Fibroblast of mammary gland (primary cell): Measurements from ENCODE around the gene MUC16.

Experiments used
- DNase-seq: peaks from one replicate; pipeline ENCODE4 v3.0.0-alpha.2; 2010; ENCODE audit warnings: low read depth
- H3K4me3 ChIP-seq: 2 replicates; pipeline ENCODE4 v1.5.1; 2011; ENCODE audit warnings: low read depth, mild to moderate bottlenecking, low read length, moderate library complexity; ENCODE audit not compliant: control insufficient read depth
- TF ChIP-seq, protein P1 (sequence below): conservative IDR thresholded peaks from 2 replicates; pipeline ENCODE4 v1.5.1; 2011; ENCODE audit warnings: low read depth, low read length, inconsistent platforms; ENCODE audit not compliant: control insufficient read depth, insufficient read depth

The MUC16 gene

DNA sequence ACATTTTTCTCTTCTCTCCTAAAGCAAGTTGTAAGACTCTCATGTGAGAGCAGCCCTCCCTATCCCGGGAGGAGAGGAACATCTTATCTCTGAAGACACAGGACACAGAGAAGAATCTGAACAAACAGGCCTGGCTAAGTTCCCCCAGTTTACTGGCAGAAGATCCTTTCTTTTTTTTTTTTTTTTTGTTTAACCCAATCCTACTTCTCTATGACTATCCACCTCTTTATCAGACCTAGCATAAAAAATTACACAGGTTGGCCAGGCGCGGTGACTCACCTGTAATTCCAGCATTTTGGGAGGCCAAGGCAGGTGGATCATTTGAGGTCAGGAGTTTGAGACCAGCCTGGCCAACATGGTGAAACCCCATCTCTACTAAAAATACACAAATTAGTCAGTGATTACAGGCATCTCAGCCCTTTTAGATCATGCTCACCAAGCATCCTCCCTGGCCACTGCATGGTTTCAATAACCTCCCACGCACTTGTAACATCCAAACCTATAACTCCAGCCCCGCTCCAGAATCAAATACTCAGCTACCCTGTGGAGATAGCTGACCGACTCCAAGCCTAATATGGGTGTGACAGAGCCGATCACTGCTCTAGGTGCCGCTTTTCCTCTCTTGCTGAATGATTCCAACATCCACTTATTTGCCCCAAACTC lies 27.3 kb upstream of the MUC16 start:
- no peak overlapping the region for H3K4me3 ChIP-seq
- DNase-seq, result no peak

DNA sequence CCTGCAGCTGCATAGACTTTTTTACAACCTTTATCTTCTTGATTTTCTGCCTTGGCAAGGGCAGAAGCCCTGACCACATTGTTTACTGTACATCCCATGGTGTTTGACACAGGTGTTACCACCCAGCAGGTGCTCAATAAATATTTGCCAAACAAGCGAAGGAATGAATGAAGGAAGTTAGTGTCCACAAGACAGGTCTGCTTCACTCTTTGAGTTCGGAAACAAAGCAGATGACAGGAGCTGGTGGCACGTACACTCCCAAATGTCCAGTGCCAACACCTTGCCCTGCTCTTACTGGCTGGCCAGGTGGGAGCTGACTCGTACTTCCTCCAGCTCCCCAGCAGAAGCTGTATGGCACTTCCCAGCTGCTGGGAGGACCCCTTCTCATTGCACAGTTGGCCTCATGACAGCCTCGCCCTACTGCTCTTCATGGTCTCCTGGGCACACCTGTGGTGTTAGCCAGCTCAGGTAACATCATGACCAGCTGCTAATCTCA lies 22.0 kb upstream of the MUC16 start:
- TF ChIP-seq, protein P1, sequence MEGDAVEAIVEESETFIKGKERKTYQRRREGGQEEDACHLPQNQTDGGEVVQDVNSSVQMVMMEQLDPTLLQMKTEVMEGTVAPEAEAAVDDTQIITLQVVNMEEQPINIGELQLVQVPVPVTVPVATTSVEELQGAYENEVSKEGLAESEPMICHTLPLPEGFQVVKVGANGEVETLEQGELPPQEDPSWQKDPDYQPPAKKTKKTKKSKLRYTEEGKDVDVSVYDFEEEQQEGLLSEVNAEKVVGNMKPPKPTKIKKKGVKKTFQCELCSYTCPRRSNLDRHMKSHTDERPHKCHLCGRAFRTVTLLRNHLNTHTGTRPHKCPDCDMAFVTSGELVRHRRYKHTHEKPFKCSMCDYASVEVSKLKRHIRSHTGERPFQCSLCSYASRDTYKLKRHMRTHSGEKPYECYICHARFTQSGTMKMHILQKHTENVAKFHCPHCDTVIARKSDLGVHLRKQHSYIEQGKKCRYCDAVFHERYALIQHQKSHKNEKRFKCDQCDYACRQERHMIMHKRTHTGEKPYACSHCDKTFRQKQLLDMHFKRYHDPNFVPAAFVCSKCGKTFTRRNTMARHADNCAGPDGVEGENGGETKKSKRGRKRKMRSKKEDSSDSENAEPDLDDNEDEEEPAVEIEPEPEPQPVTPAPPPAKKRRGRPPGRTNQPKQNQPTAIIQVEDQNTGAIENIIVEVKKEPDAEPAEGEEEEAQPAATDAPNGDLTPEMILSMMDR, result no peak
- DNase-seq, result no peak

More for the DNA sequence above, 27.3 kb upstream of the MUC16 start:
- TF ChIP-seq, protein P1, result no peak

DNA sequence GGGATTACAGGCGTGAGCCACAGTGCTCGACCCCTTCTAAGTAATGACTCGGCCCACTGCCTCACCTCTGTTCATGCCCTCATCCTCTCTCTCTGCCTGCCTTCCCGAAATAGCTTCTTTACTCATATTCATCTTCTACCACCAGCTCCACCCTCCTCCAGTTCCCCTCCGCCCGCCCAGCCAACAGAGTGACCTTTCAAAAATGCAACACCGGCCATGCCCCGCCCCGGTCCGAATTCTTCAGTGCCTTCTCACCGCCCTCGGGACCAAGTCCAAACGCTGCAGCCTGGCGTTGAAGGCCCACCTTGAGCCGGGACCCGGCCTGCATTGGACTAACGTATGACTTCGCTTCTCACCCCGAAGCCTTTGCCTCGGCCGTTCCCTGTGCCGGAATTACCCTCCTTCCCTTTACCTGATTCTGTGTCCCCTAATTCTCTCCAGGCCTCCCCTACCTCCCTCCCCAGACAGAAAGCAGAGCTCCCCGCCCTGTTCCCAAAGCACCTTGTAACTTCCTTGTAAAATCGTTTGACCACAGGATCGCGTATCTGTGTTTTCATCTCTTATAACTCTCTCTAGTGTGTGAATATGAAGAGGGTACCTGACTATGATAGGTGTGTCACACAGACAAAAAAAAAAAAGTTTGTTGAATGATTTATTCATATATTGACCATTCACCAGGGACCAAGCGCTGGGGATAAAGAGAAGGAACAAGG lies 8.1 kb upstream of the MUC16 start:
- no peak for DNase-seq
- TF ChIP-seq, protein P1, result no peak
- no peak overlapping the region for H3K4me3 ChIP-seq

More for the DNA sequence above, 22.0 kb upstream of the MUC16 start:
- no peak overlapping the region for H3K4me3 ChIP-seq

DNA sequence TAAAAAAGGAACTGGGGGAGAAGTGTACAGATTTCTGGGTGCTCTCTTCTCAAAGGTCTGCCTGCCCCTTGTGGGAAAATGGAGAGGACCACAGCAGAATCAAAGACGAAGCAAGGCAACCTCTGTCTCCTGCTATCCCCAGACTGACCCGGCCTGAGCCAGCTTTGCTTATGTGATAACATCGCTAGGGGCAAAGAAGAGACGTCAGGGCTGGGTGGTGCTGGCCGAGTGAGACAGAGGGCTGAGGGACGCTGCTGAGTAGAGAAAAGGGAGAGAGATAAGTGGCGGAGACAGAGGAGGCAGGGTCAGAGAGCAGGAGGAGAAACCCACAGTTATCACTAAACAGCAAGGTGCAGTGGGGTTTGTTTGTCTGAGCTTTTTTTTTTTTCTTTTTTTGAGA lies 4.6 kb upstream of the MUC16 start:
- TF ChIP-seq, protein P1, result no peak
- DNase-seq, result no peak
- no peak overlapping the region for H3K4me3 ChIP-seq

DNA sequence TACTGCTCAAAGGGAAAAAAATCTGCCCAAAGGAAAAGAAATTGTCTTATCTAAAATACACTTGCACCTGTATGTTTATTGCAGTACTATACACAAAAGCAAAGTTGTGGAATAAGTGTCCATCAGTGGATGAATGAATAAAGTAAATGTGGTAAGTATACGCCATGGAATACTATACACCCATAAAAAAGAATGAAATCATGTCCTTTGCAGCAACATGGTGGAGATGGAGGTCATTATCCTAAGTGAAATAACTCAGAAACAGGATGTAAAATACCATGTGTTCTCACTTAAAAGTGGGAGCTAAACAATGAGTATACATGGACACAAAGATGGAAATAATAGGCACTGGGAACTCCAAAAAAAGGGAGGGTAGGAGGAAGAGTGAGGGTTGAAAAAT lies 3.8 kb upstream of the MUC16 start:
- TF ChIP-seq, protein P1, result no peak
- no peak for DNase-seq
- no peak overlapping the region for H3K4me3 ChIP-seq

DNA sequence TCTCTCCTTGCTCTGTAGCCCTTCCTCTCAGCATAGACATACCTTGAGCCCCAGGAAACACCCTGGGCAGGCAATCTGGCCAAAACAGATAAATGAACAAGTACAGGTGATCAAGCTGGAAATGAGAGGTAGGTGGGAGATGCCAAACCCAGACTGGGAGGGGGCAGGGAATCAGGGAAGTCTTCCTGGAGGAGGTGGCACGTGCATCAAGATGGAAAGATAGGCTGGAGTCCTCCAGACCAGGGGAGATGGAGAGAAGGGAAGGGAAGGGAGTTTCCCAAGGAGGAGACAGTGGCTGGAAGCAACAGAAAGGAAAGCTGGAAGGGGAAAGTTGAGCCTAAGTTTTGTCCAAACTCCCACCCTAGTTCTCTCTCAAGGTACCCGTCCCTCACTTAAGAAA lies 1.7 kb upstream of the MUC16 start:
- TF ChIP-seq, protein P1, result no peak
- no peak for DNase-seq
- no peak overlapping the region for H3K4me3 ChIP-seq

DNA sequence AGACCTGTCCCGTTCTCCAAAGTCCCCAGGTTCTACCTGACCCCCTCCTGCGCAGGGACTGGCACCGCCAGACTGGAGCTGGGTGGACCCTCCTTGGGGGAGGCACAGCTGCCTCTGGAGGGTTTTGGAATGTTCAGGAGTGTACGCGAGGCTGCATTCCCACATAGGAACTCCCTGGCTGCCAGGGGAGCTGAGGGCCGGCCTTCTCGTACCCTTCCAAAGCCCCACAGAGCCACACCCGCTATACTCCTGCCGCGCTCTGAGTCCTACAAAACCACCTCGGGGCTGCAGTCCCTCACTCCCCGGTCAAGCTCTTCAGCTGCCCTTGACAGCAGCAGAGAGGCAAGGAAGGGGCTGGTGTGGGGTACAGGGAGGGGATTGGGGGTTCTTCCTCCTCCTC lies 484 bp upstream of the MUC16 start:
- no peak for DNase-seq
- no peak overlapping the region for H3K4me3 ChIP-seq
- TF ChIP-seq, protein P1, result no peak
